COLO829 (cell line): ENCODE measurements around the gene FADD.
A peak's percentile ranks its signal among the peaks of the same experiment; 100 is the strongest.

Experiments used
- DNase-seq: peaks from one replicate; pipeline ENCODE4 v3.0.0; 2012; ENCODE audit warnings: low spot score

The FADD gene

DNA sequence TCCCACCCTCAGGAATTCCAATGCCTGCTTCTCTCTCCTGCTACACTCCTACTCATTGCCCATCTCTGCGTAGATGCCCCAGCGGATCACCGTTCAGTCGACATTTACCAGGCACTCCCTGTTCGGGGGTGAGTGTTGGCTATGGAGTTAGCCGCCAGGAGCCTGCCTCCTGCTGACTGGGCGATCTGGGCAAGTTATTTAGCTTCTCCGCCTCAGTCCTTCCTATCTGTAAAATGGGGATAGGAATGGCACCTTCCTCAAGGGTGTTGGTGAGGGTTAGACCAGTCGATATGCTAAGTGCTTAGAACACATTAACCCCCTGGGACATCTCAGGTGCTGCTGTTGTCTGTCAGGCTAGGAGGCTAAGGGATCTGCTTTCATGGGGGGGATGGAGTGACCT is 30.9 kb downstream of the FADD start:
- DNase-seq: no peak

DNA sequence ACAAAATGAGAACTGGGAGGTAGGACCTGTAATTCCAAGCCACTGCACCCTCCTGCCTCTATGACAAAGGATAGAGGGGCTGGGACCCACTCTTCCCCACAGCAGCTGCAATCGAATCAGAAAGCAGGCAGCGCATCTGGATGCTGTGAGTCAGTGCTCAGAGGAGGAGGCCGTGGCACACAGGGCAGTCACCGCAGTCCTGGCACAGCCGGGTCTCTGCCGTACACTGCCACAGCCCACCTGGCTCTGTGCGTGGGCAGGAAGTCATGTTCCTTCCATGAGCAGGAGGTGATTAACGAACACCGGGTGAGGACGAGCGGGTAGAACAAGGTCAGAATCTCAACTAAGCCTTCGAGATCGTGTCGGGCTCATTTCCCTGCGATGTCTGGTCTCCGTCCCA is 37.2 kb downstream of the FADD start:
- no peak for DNase-seq

DNA sequence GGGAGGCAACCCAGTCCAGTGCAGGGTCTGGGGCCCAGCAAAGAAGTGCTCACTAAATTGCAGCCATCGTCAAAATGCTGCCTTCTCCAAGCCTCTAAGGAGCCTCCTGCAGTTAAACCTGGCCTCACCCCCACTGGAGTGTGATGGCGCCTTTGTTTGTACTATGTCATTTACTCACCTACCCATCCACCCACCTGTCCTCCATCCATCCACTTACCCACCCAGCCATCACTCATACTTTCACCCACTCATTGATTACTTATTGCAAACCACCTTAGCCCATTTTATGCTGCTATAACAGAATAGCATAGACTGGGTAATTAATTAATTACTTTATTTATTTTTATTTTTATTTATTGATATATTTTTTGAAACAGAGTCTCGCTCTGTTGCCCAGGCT is 38.6 kb downstream of the FADD start:
- DNase-seq: no peak

DNA sequence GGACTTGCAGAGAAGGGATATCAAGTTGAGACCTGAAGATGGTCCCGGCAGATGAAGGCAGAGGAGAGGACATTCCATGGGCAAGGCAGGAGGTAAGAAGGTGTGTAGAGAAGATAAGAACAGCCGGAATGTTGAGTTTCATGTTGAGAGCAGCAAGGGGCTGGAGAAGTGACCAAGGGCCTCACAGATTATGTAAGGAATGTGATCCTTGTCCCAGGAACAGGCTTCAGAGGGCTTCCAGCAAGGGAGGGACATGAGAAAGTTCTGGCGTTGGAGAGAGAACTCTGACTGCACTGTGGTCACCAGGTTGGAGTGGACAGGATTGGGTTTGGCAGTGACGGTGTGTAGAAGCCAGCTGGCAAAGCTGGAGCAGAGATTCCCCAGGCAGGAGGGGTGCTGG is 39.8 kb downstream of the FADD start:
- no peak for DNase-seq

DNA sequence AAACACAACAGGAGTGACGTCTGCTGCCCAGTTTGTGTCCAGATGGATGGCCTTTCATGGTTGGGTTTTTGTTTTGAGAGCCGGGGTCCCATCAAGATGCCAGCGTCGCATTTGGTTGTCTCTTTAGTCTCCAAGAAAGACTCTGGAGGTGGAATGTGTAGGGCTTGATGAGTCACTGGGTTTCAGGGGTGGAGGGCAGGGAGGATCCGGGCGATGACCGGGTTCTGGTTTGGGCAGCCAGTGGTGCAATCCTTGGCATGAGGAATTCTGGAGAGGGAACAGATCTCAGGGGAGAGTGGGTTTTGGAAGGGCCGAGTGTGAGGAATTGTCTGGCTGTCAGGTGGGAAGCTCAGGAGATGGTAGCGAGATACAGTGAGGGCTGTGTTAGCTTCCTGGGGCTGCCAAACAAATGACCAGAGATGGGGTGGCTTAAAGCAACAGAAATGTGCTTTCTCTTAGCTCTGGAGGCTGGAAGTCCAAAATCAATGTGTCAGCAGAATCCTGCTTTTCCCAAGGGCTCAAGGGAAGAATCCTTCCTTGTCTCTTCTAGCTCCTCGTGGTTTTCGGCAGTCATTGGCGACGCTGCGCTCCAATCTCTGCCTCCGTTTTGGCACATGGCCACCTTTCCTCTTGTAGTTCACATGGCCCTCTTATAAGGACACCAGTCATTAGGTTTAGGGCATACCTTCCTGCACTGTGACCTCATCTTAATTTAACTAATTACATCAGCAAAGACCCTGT is 41.0 kb downstream of the FADD start:
- DNase-seq: peak; percentile 48

DNA sequence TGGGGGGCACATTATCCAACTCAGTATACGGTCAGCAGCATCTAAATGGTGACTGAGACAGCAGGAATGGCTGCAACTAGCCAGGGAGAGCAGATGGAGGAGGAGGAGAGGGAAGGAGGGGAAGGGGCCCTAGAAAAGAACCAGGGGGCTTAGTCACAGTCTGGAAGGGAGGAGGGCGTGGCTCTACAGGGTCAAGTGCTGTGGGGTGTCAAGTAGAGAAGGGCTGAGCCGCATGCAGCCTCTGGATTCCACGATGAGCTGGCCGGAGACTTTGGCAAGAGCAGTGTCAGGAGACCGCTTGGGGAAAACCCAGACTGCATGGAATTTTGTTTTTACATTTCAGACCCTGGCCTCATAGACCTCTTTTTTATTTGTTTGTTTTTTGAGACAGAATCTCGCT is 41.6 kb downstream of the FADD start:
- no peak for DNase-seq

DNA sequence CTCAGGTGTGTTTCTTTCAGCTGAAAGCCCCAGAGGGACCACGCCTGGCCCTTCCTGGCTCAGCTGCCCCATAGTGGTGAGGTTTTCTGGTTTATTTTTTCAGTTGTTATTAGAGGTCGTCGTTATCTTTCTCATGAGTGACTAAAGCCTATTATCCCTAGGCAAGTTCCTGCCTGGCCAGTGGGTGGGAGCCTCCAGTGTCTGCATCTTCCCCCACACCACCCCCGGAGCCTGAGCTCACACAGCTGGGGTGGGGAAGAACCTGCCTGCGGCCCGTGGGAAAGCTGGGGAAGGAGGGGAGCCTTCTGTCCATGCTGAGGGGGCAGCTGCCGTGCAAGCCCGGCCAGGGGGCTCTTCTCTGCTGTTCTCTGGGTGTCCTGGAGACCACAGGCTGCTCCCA is 43.1 kb downstream of the FADD start:
- DNase-seq: no peak

DNA sequence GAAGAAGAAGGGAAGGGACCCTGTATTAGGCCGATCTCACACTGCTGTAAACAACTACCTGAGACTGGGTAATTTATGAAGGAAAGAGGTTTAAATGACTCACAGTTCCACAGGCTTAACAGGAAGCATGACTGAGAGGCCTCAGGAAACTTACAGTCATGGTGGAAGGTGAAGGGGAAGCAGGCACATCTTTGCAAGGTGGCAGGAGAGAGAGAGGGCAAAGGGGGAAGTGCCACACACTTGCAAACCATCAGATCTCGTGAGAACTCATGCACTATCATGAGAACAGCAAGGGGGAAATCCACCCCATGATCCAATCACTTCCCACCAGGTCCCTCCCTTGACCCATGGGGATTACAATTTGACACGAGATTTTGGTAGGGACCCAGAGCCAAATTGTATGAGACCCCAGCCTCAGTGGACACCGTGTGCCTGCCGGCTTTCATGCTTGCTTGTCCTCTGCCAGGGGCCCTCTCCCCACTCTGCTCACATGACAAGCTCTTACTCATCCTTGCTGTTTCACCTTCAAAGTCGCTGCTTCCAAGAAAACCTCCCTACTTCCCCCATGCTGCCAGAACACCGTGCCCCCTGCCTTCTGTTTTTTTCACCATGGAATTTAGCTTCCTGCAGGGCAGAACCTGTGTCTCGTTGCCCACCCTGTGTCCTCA is 44.1 kb downstream of the FADD start:
- DNase-seq: no peak

DNA sequence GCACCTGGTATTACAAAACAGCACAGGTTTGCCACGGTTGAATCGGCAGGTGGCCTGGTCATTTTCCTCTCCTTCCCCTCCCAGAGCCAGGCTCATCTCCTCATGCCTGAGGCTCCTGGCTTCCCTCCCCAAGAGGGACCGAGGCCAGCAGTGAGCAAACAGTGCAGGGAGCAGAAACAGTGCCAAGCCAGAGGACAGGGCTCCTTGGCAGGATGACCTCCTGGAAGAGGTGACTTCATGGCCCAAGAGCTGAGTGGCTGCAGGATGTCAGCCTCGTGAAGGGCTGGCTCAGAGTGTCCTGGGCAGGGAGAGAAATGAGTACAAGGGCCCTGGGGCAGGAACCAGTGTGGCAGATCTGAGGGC is 44.6 kb downstream of the FADD start:
- DNase-seq: no peak

DNA sequence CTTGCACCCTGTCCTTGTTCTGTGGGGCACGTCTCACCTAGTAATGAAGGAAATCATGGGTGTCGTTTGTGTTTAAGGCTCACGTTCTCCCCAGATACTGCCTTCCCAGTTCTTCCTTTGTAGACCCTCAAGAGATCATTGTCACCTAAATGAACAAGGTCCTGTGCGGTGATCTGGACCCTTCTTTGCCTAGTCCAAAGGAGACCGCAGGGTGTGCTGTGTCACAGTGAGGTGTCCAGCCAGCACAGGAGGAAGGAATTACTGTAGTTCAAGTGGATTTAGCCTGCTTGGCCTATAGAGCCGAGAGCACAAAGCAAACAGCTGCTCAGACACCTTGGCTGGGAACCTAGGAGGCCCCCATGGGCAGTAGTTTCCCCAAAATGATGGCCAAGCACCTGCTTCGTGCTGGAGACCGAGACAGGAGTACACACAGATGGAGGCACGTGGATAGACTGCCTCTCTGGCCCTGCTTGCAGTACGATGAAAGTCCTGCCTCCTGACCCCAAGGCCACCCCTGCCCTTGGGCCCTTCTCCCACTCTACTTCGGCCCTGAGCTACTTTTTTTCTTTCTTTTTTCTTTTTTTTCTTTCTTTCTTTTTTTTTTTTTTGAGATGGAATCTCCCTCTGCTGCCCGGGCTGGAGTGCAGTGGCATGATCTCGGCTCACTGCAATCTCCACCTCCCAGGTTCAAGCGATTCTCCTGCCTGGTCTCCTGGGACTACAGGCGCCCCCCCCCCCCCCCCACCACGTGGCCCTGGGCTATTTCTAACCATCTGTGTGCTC is 48.0 kb downstream of the FADD start:
- no peak for DNase-seq

DNA sequence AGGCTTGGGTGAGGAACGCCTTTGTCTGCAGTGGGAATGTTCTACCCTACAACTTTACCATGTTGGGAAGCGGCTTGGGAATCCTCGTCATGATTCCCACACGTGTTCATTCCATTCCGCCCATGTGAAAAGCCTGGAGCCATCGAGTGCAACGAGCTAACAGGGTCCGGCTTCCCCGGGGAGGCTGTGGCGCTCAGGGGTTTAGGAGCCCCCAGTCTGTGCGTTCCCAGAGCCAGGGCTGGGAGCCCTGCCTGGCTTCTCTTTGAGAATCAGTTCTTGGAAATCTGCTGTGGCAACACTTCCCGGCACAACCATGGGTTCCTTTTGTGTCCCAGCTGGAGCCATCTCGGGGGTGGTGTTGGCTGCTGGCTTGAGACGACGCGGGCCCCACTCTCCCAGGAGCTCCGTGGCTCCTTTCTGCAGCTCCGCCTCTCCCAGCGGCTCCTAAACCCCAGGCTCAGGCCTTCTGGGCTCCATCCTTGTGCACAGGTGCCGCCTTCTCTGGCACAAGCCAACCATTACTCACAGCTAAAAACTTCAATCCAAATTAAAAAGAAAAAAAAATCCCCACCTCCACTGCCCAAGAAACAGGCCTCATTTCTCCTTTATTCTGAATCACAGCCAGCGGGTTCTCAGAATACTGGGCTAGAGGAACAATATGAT is 48.7 kb downstream of the FADD start:
- DNase-seq: no peak

DNA sequence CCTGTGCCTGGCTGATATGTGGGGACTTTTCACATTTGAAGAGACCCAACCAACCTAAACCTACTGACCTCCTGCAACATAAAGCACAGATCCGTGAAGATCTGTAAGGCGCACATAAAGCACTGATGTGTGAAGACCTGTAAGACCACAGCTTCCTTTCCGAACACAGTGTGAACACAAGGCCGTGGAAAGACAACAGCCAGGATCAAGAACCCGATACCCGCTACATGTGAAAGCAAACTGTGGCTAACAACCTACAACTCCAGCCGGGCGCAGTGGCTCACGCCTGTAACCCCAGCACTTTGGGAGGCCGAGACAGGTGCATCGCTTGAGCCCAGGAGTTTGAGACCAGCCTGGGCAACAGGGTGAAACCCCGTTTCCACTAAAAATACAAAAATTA is 49.7 kb downstream of the FADD start:
- no peak for DNase-seq

DNA sequence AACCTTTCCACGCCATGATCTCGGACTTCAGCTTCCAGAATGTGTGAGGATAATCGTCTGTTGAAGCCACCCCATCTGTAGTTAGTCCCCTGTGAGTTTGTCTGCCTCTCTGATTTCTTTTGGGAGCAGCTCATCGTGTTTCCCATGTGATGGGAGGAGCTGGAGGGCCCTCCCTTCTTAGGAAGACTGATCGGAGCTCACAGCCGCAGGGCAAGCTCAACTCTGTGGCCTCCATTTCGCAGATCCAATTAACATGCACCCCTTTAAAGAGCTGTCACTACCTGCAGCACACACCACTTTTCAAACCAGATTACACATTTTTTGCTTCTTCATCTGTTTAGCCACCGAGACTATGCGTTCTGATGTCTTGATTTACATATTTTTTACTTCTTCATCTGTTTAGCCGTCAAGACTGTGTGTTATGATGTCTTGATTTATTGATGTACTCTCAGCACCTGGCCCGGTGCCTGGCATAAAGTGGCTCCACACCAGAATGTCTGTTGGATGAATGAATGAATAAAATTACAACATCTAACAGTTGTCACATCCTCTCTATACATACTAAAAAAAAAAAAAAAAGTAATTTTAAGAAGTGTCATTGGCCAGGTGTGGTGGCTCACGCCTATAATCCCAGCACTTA is 52.5 kb downstream of the FADD start:
- no peak for DNase-seq
